Caco-2 (cell line): ENCODE data around the gene KCNK4. TPM values are rescaled to one million over a fixed set of nuclear protein-coding genes. Genes with fewer than 3 reads are reported as not detected.

Source experiments
- BruUV-seq: library from RNA; stranded (reverse); fragments of 400-500 nt; replicated peaks from 2 replicates; lab custom pipeline; 2021; lab: Mats Ljungman, UMichigan
- CTCF ChIA-PET: fragments of 300-600 bp; sonication (Branson Sonifier 250); formaldehyde crosslinking; loops from one replicate; lab custom pipeline; 2022; ENCODE audit warnings: antibody characterized with exemption; lab: Charles Lee
- POLR2A ChIA-PET: fragments of 300-600 bp; sonication (Branson Sonifier 250); formaldehyde crosslinking; loops from one replicate; lab custom pipeline; 2022; ENCODE audit warnings: antibody characterized with exemption; lab: Charles Lee
- DNase-seq, 2 experiments: peaks; one replicate each; pipeline versions ENCODE4 v3.0.0 to v3.0.0-alpha.2; 2020 to 2022
- H3K27me3 ChIP-seq: replicated peaks from 2 replicates; pipeline ENCODE4 v1.6.0; 2011; ENCODE audit warnings: low read length; ENCODE audit not compliant: control insufficient read depth, insufficient read depth
- H3K36me3 ChIP-seq: 2 replicates; pipeline ENCODE4 v1.5.1; 2011; ENCODE audit warnings: low read length; ENCODE audit not compliant: control insufficient read depth, insufficient read depth
- H3K4me1 ChIP-seq: fragments of 250-450 bp; sonication (Bioruptor Pico); 2 replicates; pipeline ENCODE4 v1.5.1; 2020; ENCODE audit warnings: mild to moderate bottlenecking
- H3K4me3 ChIP-seq: 2 replicates; pipeline ENCODE4 v1.5.1; 2011; ENCODE audit warnings: low read depth, mild to moderate bottlenecking, control low read depth, low read length
- H3K9me3 ChIP-seq: fragments of 250-450 bp; sonication (Bioruptor Pico); 2 replicates; pipeline ENCODE4 v1.5.1; 2020; ENCODE audit warnings: mild to moderate bottlenecking, moderate library complexity
- H3K27ac Mint-ChIP-seq: one replicate; pipeline ENCODE4 v1.8.0; 2022; ENCODE audit warnings: mixed read lengths; ENCODE audit not compliant: unreplicated experiment
- H3K27me3 Mint-ChIP-seq: one replicate; pipeline ENCODE4 v1.8.0; 2022; ENCODE audit warnings: mixed read lengths; ENCODE audit not compliant: insufficient read depth, unreplicated experiment
- H3K36me3 Mint-ChIP-seq: one replicate; pipeline ENCODE4 v1.8.0; 2022; ENCODE audit warnings: mild to moderate bottlenecking, mixed read lengths; ENCODE audit not compliant: insufficient read depth, unreplicated experiment
- H3K4me1 Mint-ChIP-seq: one replicate; pipeline ENCODE4 v1.8.0; 2022; ENCODE audit warnings: low read depth, mixed read lengths; ENCODE audit not compliant: unreplicated experiment
- H3K4me3 Mint-ChIP-seq: one replicate; pipeline ENCODE4 v1.8.0; 2022; ENCODE audit warnings: mild to moderate bottlenecking, moderate library complexity, mixed read lengths; ENCODE audit not compliant: unreplicated experiment
- H3K9me3 Mint-ChIP-seq: one replicate; pipeline ENCODE4 v1.8.0; 2022; ENCODE audit warnings: mixed read lengths; ENCODE audit not compliant: unreplicated experiment
- CTCF ChIP-seq, 2 experiments: fragments of 200-600 bp in 1 of 2; IDR thresholded peaks; 1 replicate in 1 of 2; 2 replicates in 1 of 2; pipeline versions ENCODE4 v1.5.1 to v1.8.0; 2011 to 2022; ENCODE audit warnings: antibody characterized with exemption in 1 of 2, control low read depth in 1 of 2, inconsistent platforms in 1 of 2, low read depth in 1 of 2, low read length in 1 of 2, mild to moderate bottlenecking in 1 of 2, moderate library complexity in 1 of 2; ENCODE audit not compliant: insufficient read depth in 1 of 2, severe bottlenecking in 1 of 2, unreplicated experiment in 1 of 2
- intact Hi-C: fragments of 100-400 bp; cut with micrococcal nuclease; formaldehyde crosslinking; loops from one replicate; pipeline ENCODE4 v1.10.0; 2022; ENCODE audit not compliant: unreplicated experiment
- total RNA-seq: library from RNA; stranded (reverse); gene quantifications from 2 replicates; pipeline ENCODE4 v1.2.3, GENCODE V29; 2022

Gene KCNK4
- total RNA-seq, 1 experiment from 2014 or later = not detected

- peaks cover 28% of the 10 kb centered on the region for H3K4me1 Mint-ChIP-seq
- Histone ChIP-seq H3K9me3 (no peaks in the 10 kb centered on the region), H3K4me3 (peak within 1 kb of the TSS; percentile 70), H3K4me1 (peaks cover 21% of the 10 kb centered on the region), H3K36me3 (peaks cover 5% of the 10 kb centered on the region), H3K27me3 (no peaks in the 10 kb centered on the region)
- no TSS peak for BruUV-seq
- H3K27ac Mint-ChIP-seq = peak within 1 kb of the TSS; percentile 97
- H3K27me3 Mint-ChIP-seq = no peaks in the 10 kb centered on the region
- ChIA-PET CTCF (interaction anchor here (0.6 to 3.6 kb wide), 35 partner anchors 9 to 957 kb away, joined by 3 to 274 read pairs (median 6); partner anchors contain the start of genes CATSPERZ, ESRRA, MACROD1 and SF1), POLR2A (interaction anchor here (0.6 to 2.6 kb wide), 35 partner anchors 11 to 817 kb away, joined by 3 to 86 read pairs (median 6); partner anchors contain the start of genes BAD, ESRRA, GPR137 and MACROD1)
- H3K4me3 Mint-ChIP-seq = peak within 1 kb of the TSS; percentile 84
- intact Hi-C loops = loop anchor here (1.0 to 5.0 kb wide), 6 partner anchors 13 to 331 kb away; partner anchors contain the start of gene ESRRA
- DNase-seq = peak; percentile 98
- peaks cover 69% of the 10 kb centered on the region for H3K36me3 Mint-ChIP-seq
- TF ChIP-seq CTCF (IDR thresholded peaks at IDR 0.05; ENCODE audit: insufficient read depth in 1 of 2, low read depth in 1 of 2, low read length in 1 of 2, severe bottlenecking in 1 of 2, unreplicated experiment in 1 of 2) = peak in 1 of 2 experiments; percentile 56
- H3K9me3 Mint-ChIP-seq = no peaks in the 10 kb centered on the region
Observed at GRCh38 chr11:64317961-64318765, 27.1 kb downstream of the KCNK4 start, which contains the start of gene PRDX5. TSS of gene PRDX5 (plus strand) at chr11:64318121. CDS start at chr11:64318216, 95 bp downstream.

DNA sequence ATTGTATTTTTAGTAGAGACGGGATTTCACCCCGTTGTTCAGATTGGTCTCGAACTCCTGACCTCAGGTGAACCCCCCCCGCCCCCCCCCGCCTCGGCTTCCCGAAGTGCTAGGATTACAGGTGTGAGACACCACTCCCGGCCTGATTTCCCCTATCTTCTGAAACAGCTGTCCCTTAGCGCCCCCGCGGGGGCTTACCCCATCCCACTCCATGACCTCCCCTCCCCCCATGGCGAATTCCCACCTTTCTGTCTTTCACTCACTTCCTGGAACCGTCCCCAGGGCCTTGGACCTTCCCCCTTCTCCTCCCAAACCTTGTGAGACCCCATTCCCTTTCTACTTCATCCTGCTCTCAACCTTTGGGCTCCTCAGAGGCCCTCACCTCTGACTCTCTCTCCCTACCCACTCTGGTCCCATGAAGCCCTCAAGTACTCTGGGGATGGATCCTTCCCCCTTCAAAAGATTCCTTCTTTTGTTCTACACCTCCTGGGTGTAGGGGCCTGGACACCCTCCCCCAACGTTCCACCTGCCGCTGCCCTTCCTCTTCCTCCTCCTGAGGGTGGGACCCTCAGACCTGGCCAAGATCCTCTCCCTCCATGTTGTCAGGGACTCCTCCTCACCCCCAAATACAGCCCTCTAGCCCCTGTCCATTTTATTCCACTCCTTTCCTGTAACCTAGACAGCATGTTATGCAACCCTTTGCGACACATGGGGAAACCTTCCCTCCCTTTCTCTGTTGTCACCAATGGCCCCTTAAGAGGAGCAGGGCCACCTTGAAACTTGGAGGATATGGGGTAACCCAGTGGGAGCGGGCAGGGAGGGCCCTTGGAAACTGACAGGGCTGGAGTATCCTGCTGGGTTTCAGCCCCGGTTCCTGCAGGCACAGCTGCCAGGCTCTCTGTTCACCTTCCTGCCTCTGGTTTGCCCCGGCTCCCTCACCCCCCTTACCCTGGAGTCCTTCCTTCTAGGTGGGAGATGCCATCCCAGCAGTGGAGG, 28.0 kb downstream of the KCNK4 start:
- H3K4me3 ChIP-seq = peak overlapping the region; percentile 70
- peak in 1 of 2 experiments; percentile 29 for DNase-seq
- peaks cover 5% of the 10 kb centered on the region for H3K36me3 ChIP-seq
- Mint-ChIP-seq H3K36me3 (peaks cover 70% of the 10 kb centered on the region), H3K27ac (peak overlapping the region; percentile 97), H3K9me3 (no peaks in the 10 kb centered on the region), H3K27me3 (no peaks in the 10 kb centered on the region), H3K4me3 (peak overlapping the region; percentile 84), H3K4me1 (peaks cover 24% of the 10 kb centered on the region)
- intact Hi-C loops = loop anchor here (5.0 kb wide), 1 partner anchor 88 kb away; no protein-coding TSS in a partner anchor
- peaks cover 21% of the 10 kb centered on the region for H3K4me1 ChIP-seq
- TF ChIP-seq CTCF (IDR thresholded peaks at IDR 0.05; ENCODE audit: insufficient read depth in 1 of 2, low read depth in 1 of 2, low read length in 1 of 2, severe bottlenecking in 1 of 2, unreplicated experiment in 1 of 2) = no peak
- H3K27me3 ChIP-seq = no peaks in the 10 kb centered on the region
- TSS peak; percentile 39 for BruUV-seq
- ChIA-PET POLR2A (interaction anchor here (2.1 to 2.6 kb wide), 3 partner anchors 14 to 460 kb away, joined by 5 to 86 read pairs (median 13); partner anchors contain the start of genes ESRRA and SF1), CTCF (interaction anchor here (0.6 to 3.6 kb wide), 10 partner anchors 9 to 238 kb away, joined by 3 to 274 read pairs (median 17); partner anchors contain the start of genes CATSPERZ and ESRRA)
- no peaks in the 10 kb centered on the region for H3K9me3 ChIP-seq
